Left renal pelvis (tissue), 4 donors: ENCODE measurements around the gene IREB2. TPM values are rescaled to one million over a fixed set of nuclear protein-coding genes. Genes with fewer than 3 reads are reported as not detected.
"Not testable (repeated sequence)": the region's sequence is repeated elsewhere in the genome, so short reads cannot be mapped to it uniquely, and the experiment has no call there.

ENCODE experiments used
- DNase-seq, 4 donors: peaks; one replicate each; pipeline ENCODE4 v3.0.0-alpha.2; 2013; ENCODE audit warnings: low read depth in 4 of 4, low spot score in 3 of 4
- polyA plus RNA-seq, 4 donors: library from polyadenylated mRNA; unstranded; fragments of 120-200 nt; gene quantifications; one replicate each; pipeline ENCODE4 v1.2.1, GENCODE V29; 2013; ENCODE audit not compliant: insufficient read length in 4 of 4

Gene IREB2
- polyA plus RNA-seq, 4 donors: 63.6 to 66.8 (median 65.6) TPM

GRCh38 chr15:78432664-78433063 is 5.4 kb upstream of the IREB2 start:
- DNase-seq: no peak

GRCh38 chr15:78434134-78434533 is 3.9 kb upstream of the IREB2 start:
- no peak for DNase-seq

- not testable (repeated sequence) for DNase-seq
Observed at GRCh38 chr15:78434711-78435110, 3.3 kb upstream of the IREB2 start.

- DNase-seq: peak in 2 of 4 donors; percentile 12 to 57
Observed at GRCh38 chr15:78437107-78437761, 782 bp upstream of the IREB2 start.

- peak in 2 of 4 donors; percentile 8 to 24 for DNase-seq
Observed at GRCh38 chr15:78438619-78439285, 736 bp downstream of the IREB2 start.

GRCh38 chr15:78440375-78441373 is 2.7 kb downstream of the IREB2 start:
- no peak for DNase-seq

GRCh38 chr15:78444255-78444654 is 6.2 kb downstream of the IREB2 start:
- no peak for DNase-seq

- no peak for DNase-seq
Observed at GRCh38 chr15:78445875-78446274, 7.9 kb downstream of the IREB2 start.

- no peak for DNase-seq
Observed at GRCh38 chr15:78446551-78446950, 8.5 kb downstream of the IREB2 start.

GRCh38 chr15:78448441-78449219 is 10.6 kb downstream of the IREB2 start:
- DNase-seq: no peak

GRCh38 chr15:78449220-78449999 is 11.4 kb downstream of the IREB2 start:
- no peak for DNase-seq

- DNase-seq: no peak
Observed at GRCh38 chr15:78450285-78450858, 12.4 kb downstream of the IREB2 start.

GRCh38 chr15:78452485-78452884 is 14.5 kb downstream of the IREB2 start:
- DNase-seq: no peak

GRCh38 chr15:78453447-78453846 is 15.4 kb downstream of the IREB2 start:
- no peak for DNase-seq

- DNase-seq: no peak
Observed at GRCh38 chr15:78454992-78455391, 17.0 kb downstream of the IREB2 start.

GRCh38 chr15:78455749-78456148 is 17.7 kb downstream of the IREB2 start:
- no peak for DNase-seq

GRCh38 chr15:78456426-78456825 is 18.4 kb downstream of the IREB2 start:
- no peak for DNase-seq

- DNase-seq: peak in 2 of 4 donors; percentile 16 to 20
Observed at GRCh38 chr15:78457101-78457500, 19.1 kb downstream of the IREB2 start.

- DNase-seq: no peak
Observed at GRCh38 chr15:78460737-78461136, 22.7 kb downstream of the IREB2 start.
